Measurements from ENCODE around the gene C16orf78. TPM values are rescaled to one million over a fixed set of nuclear protein-coding genes. Genes with fewer than 3 reads are reported as not detected.

The C16orf78 gene
- polyA plus RNA-seq, 3 donors: not detected

- no peak for DNase-seq
- H3K9me3 Mint-ChIP-seq: no peaks in the 10 kb centered on the region
- no peak overlapping the region for H3K27ac Mint-ChIP-seq
- H3K36me3 Mint-ChIP-seq: no peaks in the 10 kb centered on the region
- no peaks in the 10 kb centered on the region for H3K79me2 ChIP-seq (ENCODE audit: insufficient read depth, low read length)
- H3K4me1 Mint-ChIP-seq: peaks cover 15% of the 10 kb centered on the region
- no peak overlapping the region for H3K27ac ChIP-seq (ENCODE audit: low read depth in 1 of 2, low read length in 2 of 2)
- no peak overlapping the region for H3K9ac ChIP-seq (ENCODE audit: insufficient read depth, low read length, poor library complexity, severe bottlenecking)
- no peaks in the 10 kb centered on the region for H3K36me3 ChIP-seq (replicated peaks in 1 of 2; ENCODE audit: control insufficient read depth in 1 of 2, insufficient read depth in 2 of 2, low read length in 2 of 2)
- H3K4me2 ChIP-seq (replicated peaks; ENCODE audit: extremely low read depth, low read length, poor library complexity, severe bottlenecking): no peak overlapping the region
- intact Hi-C loops (cut with micrococcal nuclease): no loop called here
- no peaks in the 10 kb centered on the region for H4K20me1 ChIP-seq (ENCODE audit: insufficient read depth, low read length)
- H3K4me3 ChIP-seq (replicated peaks in 1 of 3; ENCODE audit: low read depth in 2 of 3, low read length in 3 of 3): no peak overlapping the region
- H3K27me3 Mint-ChIP-seq (ENCODE audit: low read depth in 3 of 3): peaks cover 6 to 11% (median 6%) of the 10 kb centered on the region in 3 donors
- peaks cover 5 to 6% of the 10 kb centered on the region in 2 donors for H3K4me1 ChIP-seq (ENCODE audit: control insufficient read depth in 1 of 2, insufficient read depth in 2 of 2, low read length in 2 of 2)
- no peak overlapping the region for H2AFZ ChIP-seq (ENCODE audit: insufficient read depth, low read depth, low read length, poor library complexity, severe bottlenecking)
- no peak overlapping the region for H3K4me3 Mint-ChIP-seq
- TF ChIP-seq CTCF (IDR thresholded peaks at IDR 0.05): no peak
- 95% methylated on average over 4 of the region's 4 CpGs for WGBS (ENCODE audit: insufficient coverage)
- H3K27me3 ChIP-seq (ENCODE audit: control insufficient read depth in 2 of 2, insufficient read depth in 2 of 2, low read length in 2 of 2): no peaks in the 10 kb centered on the region
- no peaks in the 10 kb centered on the region for H3K9me3 ChIP-seq (replicated peaks in 1 of 2; ENCODE audit: control insufficient read depth in 1 of 2, insufficient read depth in 1 of 2, low read length in 2 of 2)
Measured at GRCh38 chr16:49439676-49440075, 66.1 kb downstream of the C16orf78 start.

- no peak overlapping the region for H3K9ac ChIP-seq (ENCODE audit: insufficient read depth, low read length, poor library complexity, severe bottlenecking)
- peaks cover 5 to 6% of the 10 kb centered on the region in 2 donors for H3K4me1 ChIP-seq (ENCODE audit: control insufficient read depth in 1 of 2, insufficient read depth in 2 of 2, low read length in 2 of 2)
- no peak overlapping the region for H3K27ac ChIP-seq (ENCODE audit: low read depth in 1 of 2, low read length in 2 of 2)
- Mint-ChIP-seq H3K27me3 (ENCODE audit: low read depth in 3 of 3) (peaks cover 6 to 11% (median 6%) of the 10 kb centered on the region in 3 donors), H3K4me3 (peak overlapping the region in 1 of 2 donors; percentile 3), H3K9me3 (no peaks in the 10 kb centered on the region), H3K27ac (peak overlapping the region in 2 of 7 donors; percentile 33 to 49), H3K4me1 (peaks cover 15% of the 10 kb centered on the region), H3K36me3 (no peaks in the 10 kb centered on the region)
- H2AFZ ChIP-seq (ENCODE audit: insufficient read depth, low read depth, low read length, poor library complexity, severe bottlenecking): no peak overlapping the region
- H3K36me3 ChIP-seq (replicated peaks in 1 of 2; ENCODE audit: control insufficient read depth in 1 of 2, insufficient read depth in 2 of 2, low read length in 2 of 2): no peaks in the 10 kb centered on the region
- 47% methylated on average over 13 of the region's 20 CpGs for WGBS (ENCODE audit: insufficient coverage)
- TF ChIP-seq CTCF (IDR thresholded peaks at IDR 0.05): no peak
- no peaks in the 10 kb centered on the region for H3K79me2 ChIP-seq (ENCODE audit: insufficient read depth, low read length)
- no peaks in the 10 kb centered on the region for H3K9me3 ChIP-seq (replicated peaks in 1 of 2; ENCODE audit: control insufficient read depth in 1 of 2, insufficient read depth in 1 of 2, low read length in 2 of 2)
- H3K4me3 ChIP-seq (replicated peaks in 1 of 3; ENCODE audit: low read depth in 2 of 3, low read length in 3 of 3): no peak overlapping the region
- DNase-seq: no peak
- intact Hi-C loops (cut with micrococcal nuclease): no loop called here
- no peaks in the 10 kb centered on the region for H3K27me3 ChIP-seq (ENCODE audit: control insufficient read depth in 2 of 2, insufficient read depth in 2 of 2, low read length in 2 of 2)
- no peaks in the 10 kb centered on the region for H4K20me1 ChIP-seq (ENCODE audit: insufficient read depth, low read length)
- no peak overlapping the region for H3K4me2 ChIP-seq (replicated peaks; ENCODE audit: extremely low read depth, low read length, poor library complexity, severe bottlenecking)
Measured at GRCh38 chr16:49440156-49441065, 66.8 kb downstream of the C16orf78 start.
